DOHH2 (cell line): Measurements from ENCODE around the gene EIF4EBP3.

ENCODE experiments used
- CTCF ChIP-seq: fragments of 200-600 bp; sonication (generic); IDR thresholded peaks from one replicate; pipeline ENCODE4 v1.5.1; 2014; ENCODE audit warnings: antibody characterized with exemption, mild to moderate bottlenecking, low read depth, low read length; ENCODE audit not compliant: poor library complexity, severe bottlenecking
- EZH2phosphoT487 ChIP-seq: fragments of 200-600 bp; sonication (generic); IDR thresholded peaks from 2 replicates; pipeline ENCODE4 v1.6.1; 2017; ENCODE audit warnings: borderline replicate concordance, mild to moderate bottlenecking, antibody characterized with exemption, low read length, moderate library complexity, mixed read lengths

DNA sequence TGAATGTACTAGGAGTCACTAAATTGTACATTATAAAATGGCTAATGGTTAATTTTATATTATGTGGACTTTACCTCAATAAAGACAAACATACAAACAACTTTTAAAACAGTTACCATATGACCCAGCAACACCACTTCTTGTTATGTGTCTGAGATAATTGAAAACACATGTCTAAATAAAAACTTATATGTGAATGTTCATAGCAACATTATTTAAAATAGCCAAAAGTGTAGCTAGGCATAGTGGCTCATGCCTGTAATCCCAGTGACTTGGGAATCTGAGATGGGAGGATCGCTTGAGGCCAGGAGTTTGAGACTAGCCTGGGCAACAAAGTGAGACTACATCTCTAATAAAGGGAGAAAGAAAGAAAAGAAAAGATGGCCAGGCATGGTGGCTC lies 40.0 kb downstream of the EIF4EBP3 start:
- no peak for TF ChIP-seq CTCF
- TF ChIP-seq EZH2phosphoT487: no peak
